ENCODE data around the gene GPR135. TPM values are rescaled to one million over a fixed set of nuclear protein-coding genes. Genes with fewer than 3 reads are reported as not detected.

GPR135 gene
- total and polyA plus RNA-seq, 2 donors from 2014 or later = 0.77 to 3.0 TPM

- Histone ChIP-seq H3K27me3 (ENCODE audit: control insufficient read depth, insufficient read depth, low read length) (no peaks in the 10 kb centered on the region), H3K9me3 (ENCODE audit: control insufficient read depth in 2 of 3, insufficient read depth in 1 of 3, low read length in 3 of 3) (no peaks in the 10 kb centered on the region), H3K9ac (ENCODE audit: low read length in 3 of 3) (no peak overlapping the region), H3K4me1 (ENCODE audit: control insufficient read depth in 2 of 3, insufficient read depth in 2 of 3, low read depth in 1 of 3, low read length in 3 of 3) (peaks cover 0 to 17% (median 10%) of the 10 kb centered on the region in 3 donors), H3K27ac (ENCODE audit: low read depth in 2 of 2, low read length in 2 of 2) (no peak overlapping the region), H3K36me3 (ENCODE audit: control insufficient read depth in 2 of 3, insufficient read depth in 3 of 3, low read length in 3 of 3) (peaks cover 2 to 15% (median 15%) of the 10 kb centered on the region in 3 donors), H3K4me3 (ENCODE audit: low read length in 3 of 3) (no peak overlapping the region)
- FAIRE-seq = no peak
- no peak for TF ChIP-seq CTCF (IDR thresholded peaks at IDR 0.05; ENCODE audit: borderline replicate concordance, extremely low read depth, insufficient read depth)
- intact Hi-C loops (cut with DNase I) = no loop called here
- DNase-seq = no peak
These were observed 13.4 kb upstream of the GPR135 start for GRCh38 chr14:59478540-59478939.

GRCh38 chr14:59475709-59476108 lies 10.5 kb upstream of the GPR135 start:
- intact Hi-C loops (cut with DNase I) = no loop called here
- Histone ChIP-seq H3K9ac (ENCODE audit: low read length in 3 of 3) (no peak overlapping the region), H3K9me3 (ENCODE audit: control insufficient read depth in 2 of 3, insufficient read depth in 1 of 3, low read length in 3 of 3) (no peaks in the 10 kb centered on the region), H3K36me3 (ENCODE audit: control insufficient read depth in 2 of 3, insufficient read depth in 3 of 3, low read length in 3 of 3) (peaks cover 2 to 22% (median 21%) of the 10 kb centered on the region in 3 donors), H3K27me3 (ENCODE audit: control insufficient read depth, insufficient read depth, low read length) (no peaks in the 10 kb centered on the region), H3K4me1 (ENCODE audit: control insufficient read depth in 2 of 3, insufficient read depth in 2 of 3, low read depth in 1 of 3, low read length in 3 of 3) (peaks cover 0 to 3% (median 0%) of the 10 kb centered on the region in 3 donors), H3K27ac (ENCODE audit: low read depth in 2 of 2, low read length in 2 of 2) (no peak overlapping the region), H3K4me3 (ENCODE audit: low read length in 3 of 3) (no peak overlapping the region)
- FAIRE-seq = no peak
- no peak for DNase-seq
- TF ChIP-seq CTCF (IDR thresholded peaks at IDR 0.05; ENCODE audit: borderline replicate concordance, extremely low read depth, insufficient read depth) = no peak

GRCh38 chr14:59474172-59474571 lies 9.0 kb upstream of the GPR135 start:
- Histone ChIP-seq H3K36me3 (ENCODE audit: control insufficient read depth in 2 of 3, insufficient read depth in 3 of 3, low read length in 3 of 3) (peaks cover 2 to 32% (median 21%) of the 10 kb centered on the region in 3 donors), H3K9me3 (ENCODE audit: control insufficient read depth in 2 of 3, insufficient read depth in 1 of 3, low read length in 3 of 3) (no peaks in the 10 kb centered on the region), H3K9ac (ENCODE audit: low read length in 3 of 3) (no peak overlapping the region), H3K4me3 (ENCODE audit: low read length in 3 of 3) (no peak overlapping the region), H3K4me1 (ENCODE audit: control insufficient read depth in 2 of 3, insufficient read depth in 2 of 3, low read depth in 1 of 3, low read length in 3 of 3) (no peaks in the 10 kb centered on the region), H3K27me3 (ENCODE audit: control insufficient read depth, insufficient read depth, low read length) (no peaks in the 10 kb centered on the region), H3K27ac (ENCODE audit: low read depth in 2 of 2, low read length in 2 of 2) (no peak overlapping the region)
- intact Hi-C loops (cut with DNase I) = no loop called here
- DNase-seq (no peak), FAIRE-seq (no peak)
- TF ChIP-seq CTCF (IDR thresholded peaks at IDR 0.05; ENCODE audit: borderline replicate concordance, extremely low read depth, insufficient read depth) = no peak

Data from kidney (tissue), 14 donors.